CD4-positive, alpha-beta T cell treated with Interferon alpha-2 for 1 hour (primary cell): ENCODE results near the gene LBR.

ENCODE experiments used
- DNase-seq, 2 donors: peaks; one replicate each; pipeline ENCODE4 v3.0.0-alpha.2; 2020 to 2022

The LBR gene

GRCh38 chr1:225462714-225463574 lies 35.1 kb upstream of the LBR start:
- DNase-seq, result no peak

- DNase-seq, result no peak
Observed at GRCh38 chr1:225462429-225462713, 34.5 kb upstream of the LBR start.

- no peak for DNase-seq
Observed at GRCh38 chr1:225461533-225462428, 33.9 kb upstream of the LBR start.

- DNase-seq, result peak; percentile 52 to 78
Observed at GRCh38 chr1:225460737-225461532, 33.1 kb upstream of the LBR start.

GRCh38 chr1:225460021-225460736 lies 32.3 kb upstream of the LBR start:
- peak in 1 of 2 donors; percentile 29 for DNase-seq

GRCh38 chr1:225458222-225458631 lies 30.4 kb upstream of the LBR start:
- DNase-seq, result no peak

- peak; percentile 60 to 65 for DNase-seq
Observed at GRCh38 chr1:225454733-225455132, 26.9 kb upstream of the LBR start.

- no peak for DNase-seq
Observed at GRCh38 chr1:225453797-225454648, 26.2 kb upstream of the LBR start.

GRCh38 chr1:225451840-225452515 lies 24.1 kb upstream of the LBR start:
- no peak for DNase-seq

GRCh38 chr1:225451340-225451739 lies 23.5 kb upstream of the LBR start:
- no peak for DNase-seq

GRCh38 chr1:225450491-225451191 lies 22.8 kb upstream of the LBR start:
- peak in 1 of 2 donors; percentile 38 for DNase-seq

- DNase-seq, result no peak
Observed at GRCh38 chr1:225449774-225450173, 21.9 kb upstream of the LBR start.

GRCh38 chr1:225449261-225449660 lies 21.4 kb upstream of the LBR start:
- DNase-seq, result no peak

- no peak for DNase-seq
Observed at GRCh38 chr1:225448146-225448805, 20.4 kb upstream of the LBR start.

- DNase-seq, result no peak
Observed at GRCh38 chr1:225447650-225448089, 19.8 kb upstream of the LBR start.

- DNase-seq, result no peak
Observed at GRCh38 chr1:225446981-225447615, 19.3 kb upstream of the LBR start.

- no peak for DNase-seq
Observed at GRCh38 chr1:225446595-225446960, 18.7 kb upstream of the LBR start.

- DNase-seq, result no peak
Observed at GRCh38 chr1:225445639-225446594, 18.1 kb upstream of the LBR start.
